RWPE1 (cell line): ENCODE results near the gene PRRG2.

Source experiments
- CTCF ChIA-PET: fragments of 350-600 bp; sonication (Branson Sonifier 250); formaldehyde crosslinking; extraction: SDS; loops from one replicate; lab custom pipeline; 2021; lab: Yijun Ruan, JAX
- POLR2A ChIA-PET: fragments of 400-600 bp; formaldehyde crosslinking; extraction: SDS; loops from one replicate; lab custom pipeline; 2020; ENCODE audit warnings: antibody characterized with exemption; ENCODE audit not compliant: low non-redundant PET; lab: Yijun Ruan, JAX
- DNase-seq: peaks from one replicate; pipeline ENCODE4 v3.0.0; 2012; ENCODE audit warnings: low spot score
- H3K27ac ChIP-seq: fragments of 450-650 bp; 2 replicates; pipeline ENCODE4 v1.5.1; 2017
- CTCF ChIP-seq: fragments of 450-650 bp; conservative IDR thresholded peaks from 2 replicates; pipeline ENCODE4 v1.5.1; 2017; ENCODE audit warnings: low read depth, mild to moderate bottlenecking

PRRG2 gene

GRCh38 chr19:49635530-49636232, 54.6 kb downstream of the PRRG2 start:
- CTCF ChIA-PET = interaction anchor here (0.7 to 0.8 kb wide), 2 partner anchors 14 to 46 kb away, joined by 3 to 5 read pairs; no protein-coding TSS in a partner anchor
- peak overlapping the region; percentile 100 for H3K27ac ChIP-seq
- DNase-seq = no peak
- POLR2A ChIA-PET = no interaction called here
- no peak for TF ChIP-seq CTCF

- POLR2A ChIA-PET = interaction anchor here (0.5 kb wide), 1 partner anchor 1150 kb away, joined by 5 read pairs; no protein-coding TSS in a partner anchor
Measured at GRCh38 chr19:49636233-49636932, 55.3 kb downstream of the PRRG2 start.

GRCh38 chr19:49637821-49638738, 57.0 kb downstream of the PRRG2 start:
- peak overlapping the region; percentile 100 for H3K27ac ChIP-seq
- CTCF ChIA-PET = interaction anchor here (0.6 kb wide), 1 partner anchor 35 kb away, joined by 3 read pairs; no protein-coding TSS in a partner anchor
- TF ChIP-seq CTCF = no peak
- peak; percentile 72 for DNase-seq
- POLR2A ChIA-PET = interaction anchor here (0.7 kb wide), 1 partner anchor 57 kb away, joined by 9 read pairs; no protein-coding TSS in a partner anchor

More at GRCh38 chr19:49636233-49636932, 55.3 kb downstream of the PRRG2 start:
- TF ChIP-seq CTCF = no peak
- no peak for DNase-seq
- H3K27ac ChIP-seq = peak overlapping the region; percentile 100
- CTCF ChIA-PET = interaction anchor here (0.7 kb wide), 1 partner anchor 14 kb away, joined by 3 read pairs; no protein-coding TSS in a partner anchor

GRCh38 chr19:49639401-49640112, 58.4 kb downstream of the PRRG2 start:
- H3K27ac ChIP-seq = peak overlapping the region; percentile 100
- no peak for TF ChIP-seq CTCF
- POLR2A ChIA-PET = interaction anchor here (0.5 to 1.1 kb wide), 3 partner anchors 37 to 48 kb away, joined by 3 to 6 read pairs (median 5); partner anchors contain the start of gene PRR12
- CTCF ChIA-PET = no interaction called here
- no peak for DNase-seq

GRCh38 chr19:49640113-49640898, 59.2 kb downstream of the PRRG2 start, which contains the start of gene RRAS:
Gene RRAS (minus strand): TSS chr19:49640143. CDS start chr19:49640098, 45 bp downstream.
- TF ChIP-seq CTCF = no peak
- DNase-seq = peak; percentile 97
- CTCF ChIA-PET = interaction anchor here (0.7 kb wide), 1 partner anchor 36 kb away, joined by 3 read pairs; no protein-coding TSS in a partner anchor
- H3K27ac ChIP-seq = peak within 1 kb of the TSS; percentile 100
- POLR2A ChIA-PET = interaction anchor here (0.5 to 1.1 kb wide), 5 partner anchors 24 to 146 kb away, joined by 3 to 6 read pairs (median 5); partner anchors contain the start of gene PRR12
